HepG2 (cell line): ENCODE data around the gene CDKN1C. TPM values are rescaled to one million over a fixed set of nuclear protein-coding genes. Genes with fewer than 3 reads are reported as not detected.

Source experiments
- FOXK2 ChIP-seq: fragments of 450-650 bp; IDR thresholded peaks from 2 replicates; pipeline ENCODE4 v1.6.1; 2016
- HDAC2 ChIP-seq: sonication (generic); formaldehyde crosslinking; IDR thresholded peaks from 2 replicates; pipeline ENCODE4 v1.4.0; 2020; ENCODE audit warnings: missing genetic modification reagents
- MEIS2 ChIP-seq: sonication (generic); formaldehyde crosslinking; IDR thresholded peaks from 2 replicates; pipeline ENCODE4 v1.9.0; 2021; ENCODE audit warnings: mild to moderate bottlenecking, missing genetic modification reagents
- NFATC3 ChIP-seq: sonication (generic); formaldehyde crosslinking; IDR thresholded peaks from 2 replicates; pipeline ENCODE4 v1.5.1; 2020; ENCODE audit warnings: mild to moderate bottlenecking, missing genetic modification reagents
- RNF2 ChIP-seq: fragments of 450-650 bp; conservative IDR thresholded peaks from 2 replicates; pipeline ENCODE4 v1.6.1; 2016; ENCODE audit warnings: low read depth
- ZNF570 ChIP-seq: sonication (generic); formaldehyde crosslinking; IDR thresholded peaks from 2 replicates; pipeline ENCODE4 v1.4.0; 2020; ENCODE audit warnings: mild to moderate bottlenecking, missing genetic modification reagents, borderline replicate concordance
- ZNF775 ChIP-seq: sonication (generic); formaldehyde crosslinking; IDR thresholded peaks from 2 replicates; pipeline ENCODE4 v1.4.0; 2020; ENCODE audit warnings: missing genetic modification reagents, mild to moderate bottlenecking, moderate library complexity, borderline replicate concordance
- polyA plus RNA-seq, 8 experiments: library from polyadenylated mRNA; depleted of rRNA in 3 of 8; stranded (reverse) in 7 of 8; unstranded in 1 of 8; fragments of >200 nt; fragmentation: Illumina TruSeq in 4 of 8; extraction: Trizol in 4 of 8; gene quantifications; 2 replicates each; pipeline versions ENCODE4 v1.2.1 to v1.2.3, GENCODE V29; 2011 to 2016; ENCODE audit warnings: low read depth in 4 of 8, missing spikeins in 1 of 8, mixed read lengths in 1 of 8; ENCODE audit not compliant: insufficient read depth in 1 of 8
- total RNA-seq, 5 experiments: library from RNA; depleted of rRNA; stranded (reverse); fragments of >200 nt; fragmentation: Illumina TruSeq; extraction: Trizol; gene quantifications; 2 replicates each; pipeline ENCODE4 v1.2.3, GENCODE V29; 2016; ENCODE audit warnings: low read depth in 1 of 5
- TF ChIP-seq, protein P1 (sequence below): sonication (generic); formaldehyde crosslinking; IDR thresholded peaks from 2 replicates; pipeline ENCODE4 v1.9.0; 2021; ENCODE audit warnings: mild to moderate bottlenecking, missing genetic modification reagents
- TF ChIP-seq, protein P2 (sequence below): sonication (generic); formaldehyde crosslinking; IDR thresholded peaks from 2 replicates; pipeline ENCODE4 v1.8.0; 2022; ENCODE audit warnings: missing genetic modification reagents, mild to moderate bottlenecking, borderline replicate concordance
- TF ChIP-seq, protein P3 (sequence below): IDR thresholded peaks from 2 replicates; pipeline ENCODE4 v1.4.0; 2020; ENCODE audit warnings: mild to moderate bottlenecking, missing genetic modification reagents
- TF ChIP-seq, protein P4 (sequence below): IDR thresholded peaks from 2 replicates; pipeline ENCODE4 v1.6.1; 2016; ENCODE audit warnings: missing compliant biosample characterization, missing genetic modification reagents, borderline replicate concordance

Gene CDKN1C
- total and polyA plus RNA-seq, 2 of the 13 experiments (the other 11 are each of a cell fraction or from before 2014, with no cell fraction given), result not detected

DNA sequence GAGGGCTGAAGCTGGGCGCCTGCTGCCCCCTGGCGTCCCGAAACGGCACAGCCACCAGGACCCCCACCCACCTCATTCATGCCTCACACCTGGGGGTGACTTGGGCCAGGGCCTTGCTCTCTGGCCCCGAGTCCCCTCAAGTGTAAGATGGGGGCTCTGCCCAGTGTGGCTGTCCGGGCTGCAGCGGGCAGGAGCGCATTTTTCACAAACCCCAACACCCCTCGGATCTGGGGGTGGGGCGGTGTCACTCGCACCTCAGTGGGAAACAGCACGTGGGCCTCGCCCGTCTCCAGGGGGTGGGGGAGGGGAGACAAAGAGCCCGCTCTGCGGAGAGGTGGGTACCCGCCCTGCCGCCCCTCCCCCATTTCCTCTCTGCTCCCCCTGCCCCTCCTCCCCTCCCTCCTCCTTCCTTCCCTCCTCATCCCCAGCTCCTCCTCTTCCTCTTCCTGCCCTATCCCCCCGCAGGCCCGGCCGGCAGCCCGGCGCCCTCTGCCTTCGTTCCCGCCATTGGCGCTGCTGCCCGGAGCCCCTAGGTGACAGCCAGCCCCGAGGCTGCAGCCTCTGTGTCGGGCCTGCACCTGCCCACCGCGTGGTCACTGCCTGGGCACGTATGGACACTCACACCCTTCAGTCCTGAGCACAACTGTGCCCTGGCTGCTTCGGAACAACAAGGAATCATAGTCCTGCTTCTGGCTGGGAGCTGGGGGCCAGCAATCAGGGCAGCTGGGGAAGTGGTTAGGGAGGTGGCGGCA is 6.8 kb upstream of the CDKN1C start (continued):
- TF ChIP-seq, protein P1, sequence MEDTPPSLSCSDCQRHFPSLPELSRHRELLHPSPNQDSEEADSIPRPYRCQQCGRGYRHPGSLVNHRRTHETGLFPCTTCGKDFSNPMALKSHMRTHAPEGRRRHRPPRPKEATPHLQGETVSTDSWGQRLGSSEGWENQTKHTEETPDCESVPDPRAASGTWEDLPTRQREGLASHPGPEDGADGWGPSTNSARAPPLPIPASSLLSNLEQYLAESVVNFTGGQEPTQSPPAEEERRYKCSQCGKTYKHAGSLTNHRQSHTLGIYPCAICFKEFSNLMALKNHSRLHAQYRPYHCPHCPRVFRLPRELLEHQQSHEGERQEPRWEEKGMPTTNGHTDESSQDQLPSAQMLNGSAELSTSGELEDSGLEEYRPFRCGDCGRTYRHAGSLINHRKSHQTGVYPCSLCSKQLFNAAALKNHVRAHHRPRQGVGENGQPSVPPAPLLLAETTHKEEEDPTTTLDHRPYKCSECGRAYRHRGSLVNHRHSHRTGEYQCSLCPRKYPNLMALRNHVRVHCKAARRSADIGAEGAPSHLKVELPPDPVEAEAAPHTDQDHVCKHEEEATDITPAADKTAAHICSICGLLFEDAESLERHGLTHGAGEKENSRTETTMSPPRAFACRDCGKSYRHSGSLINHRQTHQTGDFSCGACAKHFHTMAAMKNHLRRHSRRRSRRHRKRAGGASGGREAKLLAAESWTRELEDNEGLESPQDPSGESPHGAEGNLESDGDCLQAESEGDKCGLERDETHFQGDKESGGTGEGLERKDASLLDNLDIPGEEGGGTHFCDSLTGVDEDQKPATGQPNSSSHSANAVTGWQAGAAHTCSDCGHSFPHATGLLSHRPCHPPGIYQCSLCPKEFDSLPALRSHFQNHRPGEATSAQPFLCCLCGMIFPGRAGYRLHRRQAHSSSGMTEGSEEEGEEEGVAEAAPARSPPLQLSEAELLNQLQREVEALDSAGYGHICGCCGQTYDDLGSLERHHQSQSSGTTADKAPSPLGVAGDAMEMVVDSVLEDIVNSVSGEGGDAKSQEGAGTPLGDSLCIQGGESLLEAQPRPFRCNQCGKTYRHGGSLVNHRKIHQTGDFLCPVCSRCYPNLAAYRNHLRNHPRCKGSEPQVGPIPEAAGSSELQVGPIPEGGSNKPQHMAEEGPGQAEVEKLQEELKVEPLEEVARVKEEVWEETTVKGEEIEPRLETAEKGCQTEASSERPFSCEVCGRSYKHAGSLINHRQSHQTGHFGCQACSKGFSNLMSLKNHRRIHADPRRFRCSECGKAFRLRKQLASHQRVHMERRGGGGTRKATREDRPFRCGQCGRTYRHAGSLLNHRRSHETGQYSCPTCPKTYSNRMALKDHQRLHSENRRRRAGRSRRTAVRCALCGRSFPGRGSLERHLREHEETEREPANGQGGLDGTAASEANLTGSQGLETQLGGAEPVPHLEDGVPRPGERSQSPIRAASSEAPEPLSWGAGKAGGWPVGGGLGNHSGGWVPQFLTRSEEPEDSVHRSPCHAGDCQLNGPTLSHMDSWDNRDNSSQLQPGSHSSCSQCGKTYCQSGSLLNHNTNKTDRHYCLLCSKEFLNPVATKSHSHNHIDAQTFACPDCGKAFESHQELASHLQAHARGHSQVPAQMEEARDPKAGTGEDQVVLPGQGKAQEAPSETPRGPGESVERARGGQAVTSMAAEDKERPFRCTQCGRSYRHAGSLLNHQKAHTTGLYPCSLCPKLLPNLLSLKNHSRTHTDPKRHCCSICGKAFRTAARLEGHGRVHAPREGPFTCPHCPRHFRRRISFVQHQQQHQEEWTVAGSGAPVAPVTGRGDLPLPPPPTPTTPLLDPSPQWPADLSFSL (CRISPR knock-in tag), result no peak
- TF ChIP-seq RNF2 (no peak), NFATC3 (CRISPR knock-in tag) (no peak), HDAC2 (CRISPR knock-in tag) (no peak), ZNF570 (CRISPR knock-in tag) (no peak), ZNF775 (CRISPR knock-in tag) (no peak), MEIS2 (no peak), FOXK2 (no peak)
- TF ChIP-seq, protein P2, sequence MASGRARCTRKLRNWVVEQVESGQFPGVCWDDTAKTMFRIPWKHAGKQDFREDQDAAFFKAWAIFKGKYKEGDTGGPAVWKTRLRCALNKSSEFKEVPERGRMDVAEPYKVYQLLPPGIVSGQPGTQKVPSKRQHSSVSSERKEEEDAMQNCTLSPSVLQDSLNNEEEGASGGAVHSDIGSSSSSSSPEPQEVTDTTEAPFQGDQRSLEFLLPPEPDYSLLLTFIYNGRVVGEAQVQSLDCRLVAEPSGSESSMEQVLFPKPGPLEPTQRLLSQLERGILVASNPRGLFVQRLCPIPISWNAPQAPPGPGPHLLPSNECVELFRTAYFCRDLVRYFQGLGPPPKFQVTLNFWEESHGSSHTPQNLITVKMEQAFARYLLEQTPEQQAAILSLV, result no peak
- TF ChIP-seq, protein P3, sequence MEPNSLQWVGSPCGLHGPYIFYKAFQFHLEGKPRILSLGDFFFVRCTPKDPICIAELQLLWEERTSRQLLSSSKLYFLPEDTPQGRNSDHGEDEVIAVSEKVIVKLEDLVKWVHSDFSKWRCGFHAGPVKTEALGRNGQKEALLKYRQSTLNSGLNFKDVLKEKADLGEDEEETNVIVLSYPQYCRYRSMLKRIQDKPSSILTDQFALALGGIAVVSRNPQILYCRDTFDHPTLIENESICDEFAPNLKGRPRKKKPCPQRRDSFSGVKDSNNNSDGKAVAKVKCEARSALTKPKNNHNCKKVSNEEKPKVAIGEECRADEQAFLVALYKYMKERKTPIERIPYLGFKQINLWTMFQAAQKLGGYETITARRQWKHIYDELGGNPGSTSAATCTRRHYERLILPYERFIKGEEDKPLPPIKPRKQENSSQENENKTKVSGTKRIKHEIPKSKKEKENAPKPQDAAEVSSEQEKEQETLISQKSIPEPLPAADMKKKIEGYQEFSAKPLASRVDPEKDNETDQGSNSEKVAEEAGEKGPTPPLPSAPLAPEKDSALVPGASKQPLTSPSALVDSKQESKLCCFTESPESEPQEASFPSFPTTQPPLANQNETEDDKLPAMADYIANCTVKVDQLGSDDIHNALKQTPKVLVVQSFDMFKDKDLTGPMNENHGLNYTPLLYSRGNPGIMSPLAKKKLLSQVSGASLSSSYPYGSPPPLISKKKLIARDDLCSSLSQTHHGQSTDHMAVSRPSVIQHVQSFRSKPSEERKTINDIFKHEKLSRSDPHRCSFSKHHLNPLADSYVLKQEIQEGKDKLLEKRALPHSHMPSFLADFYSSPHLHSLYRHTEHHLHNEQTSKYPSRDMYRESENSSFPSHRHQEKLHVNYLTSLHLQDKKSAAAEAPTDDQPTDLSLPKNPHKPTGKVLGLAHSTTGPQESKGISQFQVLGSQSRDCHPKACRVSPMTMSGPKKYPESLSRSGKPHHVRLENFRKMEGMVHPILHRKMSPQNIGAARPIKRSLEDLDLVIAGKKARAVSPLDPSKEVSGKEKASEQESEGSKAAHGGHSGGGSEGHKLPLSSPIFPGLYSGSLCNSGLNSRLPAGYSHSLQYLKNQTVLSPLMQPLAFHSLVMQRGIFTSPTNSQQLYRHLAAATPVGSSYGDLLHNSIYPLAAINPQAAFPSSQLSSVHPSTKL (CRISPR knock-in tag), result no peak
- TF ChIP-seq, protein P4, sequence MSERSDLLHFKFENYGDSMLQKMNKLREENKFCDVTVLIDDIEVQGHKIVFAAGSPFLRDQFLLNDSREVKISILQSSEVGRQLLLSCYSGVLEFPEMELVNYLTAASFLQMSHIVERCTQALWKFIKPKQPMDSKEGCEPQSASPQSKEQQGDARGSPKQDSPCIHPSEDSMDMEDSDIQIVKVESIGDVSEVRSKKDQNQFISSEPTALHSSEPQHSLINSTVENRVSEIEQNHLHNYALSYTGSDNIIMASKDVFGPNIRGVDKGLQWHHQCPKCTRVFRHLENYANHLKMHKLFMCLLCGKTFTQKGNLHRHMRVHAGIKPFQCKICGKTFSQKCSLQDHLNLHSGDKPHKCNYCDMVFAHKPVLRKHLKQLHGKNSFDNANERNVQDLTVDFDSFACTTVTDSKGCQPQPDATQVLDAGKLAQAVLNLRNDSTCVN (CRISPR knock-in tag), result no peak
